Peyer's patch (tissue), 4 donors: ENCODE data around the gene MYBPC3. TPM values are rescaled to one million over a fixed set of nuclear protein-coding genes. Genes with fewer than 3 reads are reported as not detected.

ENCODE experiments used
- DNase-seq, 3 donors: peaks; one replicate each; pipeline ENCODE4 v3.0.0-alpha.2; 2017 to 2019
- H3K27ac ChIP-seq, 4 donors: fragments of 200-600 bp; sonication (generic); one replicate each; pipeline ENCODE4 v1.5.1; 2016 to 2019
- H3K27me3 ChIP-seq, 2 donors: fragments of 200-600 bp; sonication (generic); one replicate each; pipeline ENCODE4 v1.5.1; 2019
- H3K36me3 ChIP-seq, 3 donors: fragments of 200-600 bp; sonication (generic); one replicate each; pipeline ENCODE4 v1.5.1; 2016 to 2019
- H3K4me1 ChIP-seq, 4 donors: fragments of 200-600 bp; sonication (generic); one replicate each; pipeline ENCODE4 v1.5.1; 2016 to 2019
- H3K4me3 ChIP-seq, 4 donors: fragments of 200-600 bp; sonication (generic); 1 replicate in 3 of 4; 2 replicates in 1 of 4; pipeline ENCODE4 v1.5.1; 2016 to 2019; ENCODE audit warnings: mild to moderate bottlenecking in 1 of 4
- H3K9me3 ChIP-seq, 4 donors: fragments of 200-600 bp; sonication (generic); one replicate each; pipeline ENCODE4 v1.5.1; 2016 to 2019; ENCODE audit warnings: mild to moderate bottlenecking in 1 of 4
- CTCF ChIP-seq, 6 experiments: fragments of 450-650 bp in 4 of 6; fragments of 200-600 bp in 2 of 6; sonication (generic) in 1 of 6; IDR thresholded peaks; one replicate each; pipeline ENCODE4 v1.5.1; 2017 to 2019; ENCODE audit warnings: antibody characterized with exemption in 6 of 6, mild to moderate bottlenecking in 3 of 6, moderate library complexity in 1 of 6
- POLR2A ChIP-seq, 2 donors: fragments of 450-650 bp; IDR thresholded peaks; one replicate each; pipeline ENCODE4 v1.5.1; 2017; ENCODE audit warnings: antibody characterized with exemption in 2 of 2, mild to moderate bottlenecking in 2 of 2, moderate library complexity in 2 of 2
- total RNA-seq, 4 donors: library from RNA; depleted of rRNA; stranded (reverse); fragments of >200 nt; gene quantifications; one replicate each; pipeline ENCODE4 v1.1.0, GENCODE V29; 2016

The MYBPC3 gene
- total RNA-seq, 4 donors from 2014 or later = not detected

GRCh38 chr11:47376107-47376524 is 23.6 kb upstream of the MYBPC3 start:
- Histone ChIP-seq H3K9me3 (no peaks in the 10 kb centered on the region), H3K4me3 (peak overlapping the region in 3 of 4 donors; percentile 11 to 55 (median 40)), H3K27me3 (no peaks in the 10 kb centered on the region), H3K4me1 (peaks cover 0 to 13% (median 1%) of the 10 kb centered on the region in 4 donors), H3K27ac (peak overlapping the region in 2 of 4 donors; percentile 43 to 88), H3K36me3 (no peaks in the 10 kb centered on the region)
- no peak for DNase-seq
- TF ChIP-seq CTCF (IDR thresholded peaks at IDR 0.05) (no peak), POLR2A (IDR thresholded peaks at IDR 0.05) (no peak)

- H3K4me3 ChIP-seq = peak overlapping the region in 1 of 4 donors; percentile 40
- no peaks in the 10 kb centered on the region for H3K27me3 ChIP-seq
- TF ChIP-seq CTCF (IDR thresholded peaks at IDR 0.05) = no peak
- TF ChIP-seq POLR2A (IDR thresholded peaks at IDR 0.05) = no peak
- no peaks in the 10 kb centered on the region for H3K36me3 ChIP-seq
- H3K27ac ChIP-seq = no peak overlapping the region
- DNase-seq = no peak
- H3K4me1 ChIP-seq = peaks cover 0 to 13% (median 1%) of the 10 kb centered on the region in 4 donors
- no peaks in the 10 kb centered on the region for H3K9me3 ChIP-seq
These were observed 23.1 kb upstream of the MYBPC3 start for GRCh38 chr11:47375546-47376085.

GRCh38 chr11:47375020-47375419 is 22.5 kb upstream of the MYBPC3 start:
- Histone ChIP-seq H3K27me3 (no peaks in the 10 kb centered on the region), H3K4me1 (peaks cover 0 to 13% (median 1%) of the 10 kb centered on the region in 4 donors), H3K27ac (no peak overlapping the region), H3K9me3 (no peaks in the 10 kb centered on the region), H3K4me3 (no peak overlapping the region), H3K36me3 (no peaks in the 10 kb centered on the region)
- TF ChIP-seq POLR2A (IDR thresholded peaks at IDR 0.05) (no peak), CTCF (IDR thresholded peaks at IDR 0.05) (no peak)
- peak in 1 of 3 donors; percentile 42 for DNase-seq

- no peak for DNase-seq
- TF ChIP-seq POLR2A (IDR thresholded peaks at IDR 0.05) (no peak), CTCF (IDR thresholded peaks at IDR 0.05) (no peak)
- H3K9me3 ChIP-seq = no peaks in the 10 kb centered on the region
- H3K4me1 ChIP-seq = peaks cover 0 to 13% (median 1%) of the 10 kb centered on the region in 4 donors
- H3K36me3 ChIP-seq = no peaks in the 10 kb centered on the region
- no peak overlapping the region for H3K4me3 ChIP-seq
- peak overlapping the region in 1 of 4 donors; percentile 50 for H3K27ac ChIP-seq
- no peaks in the 10 kb centered on the region for H3K27me3 ChIP-seq
These were observed 22.2 kb upstream of the MYBPC3 start for GRCh38 chr11:47374720-47375019.

GRCh38 chr11:47373876-47374719 is 21.6 kb upstream of the MYBPC3 start:
- Histone ChIP-seq H3K4me3 (no peak overlapping the region), H3K4me1 (peaks cover 0 to 13% (median 1%) of the 10 kb centered on the region in 4 donors), H3K27ac (peak overlapping the region in 1 of 4 donors; percentile 50), H3K36me3 (no peaks in the 10 kb centered on the region), H3K9me3 (no peaks in the 10 kb centered on the region), H3K27me3 (no peaks in the 10 kb centered on the region)
- peak; percentile 82 to 93 (median 87) for DNase-seq
- TF ChIP-seq CTCF (IDR thresholded peaks at IDR 0.05) (peak; percentile 85 to 98 (median 88)), POLR2A (IDR thresholded peaks at IDR 0.05) (no peak)
